Spleen (tissue), 11 donors: ENCODE measurements around the gene SHANK1. TPM values are rescaled to one million over a fixed set of nuclear protein-coding genes. Genes with fewer than 3 reads are reported as not detected.

Experiments
- DNase-seq: peaks from one replicate; pipeline ENCODE4 v3.0.0-alpha.2; 2020
- H3K27ac ChIP-seq, 8 donors: fragments of 200-600 bp; sonication (generic) in 7 of 8; 1 replicate in 4 of 8; 2 replicates in 4 of 8; pipeline versions ENCODE4 v1.5.0 to v1.8.0; 2016 to 2021; ENCODE audit warnings: inconsistent platforms in 4 of 8, mild to moderate bottlenecking in 4 of 8, moderate library complexity in 1 of 8
- H3K27me3 ChIP-seq, 7 donors: fragments of 200-600 bp; sonication (generic) in 6 of 7; replicated peaks in 1 of 7; 1 replicate in 4 of 7; 2 replicates in 3 of 7; pipeline versions ENCODE4 v1.5.0 to v1.8.0; 2016 to 2021; ENCODE audit warnings: inconsistent platforms in 3 of 7, mild to moderate bottlenecking in 1 of 7
- H3K36me3 ChIP-seq, 6 donors: fragments of 200-600 bp; sonication (generic) in 5 of 6; 1 replicate in 4 of 6; 2 replicates in 2 of 6; pipeline versions ENCODE4 v1.5.0 to v1.8.0; 2016 to 2021; ENCODE audit warnings: inconsistent platforms in 2 of 6
- H3K4me1 ChIP-seq, 6 donors: fragments of 200-600 bp; sonication (generic) in 5 of 6; 1 replicate in 3 of 6; 2 replicates in 3 of 6; pipeline versions ENCODE4 v1.5.0 to v1.8.0; 2016 to 2021; ENCODE audit warnings: inconsistent platforms in 3 of 6
- H3K4me3 ChIP-seq, 8 donors: fragments of 200-600 bp; sonication (generic) in 7 of 8; 1 replicate in 4 of 8; 2 replicates in 4 of 8; pipeline versions ENCODE4 v1.5.0 to v1.8.0; 2016 to 2021; ENCODE audit warnings: inconsistent platforms in 4 of 8, mild to moderate bottlenecking in 4 of 8, moderate library complexity in 2 of 8
- H3K9me3 ChIP-seq, 8 donors: fragments of 200-600 bp; sonication (generic) in 7 of 8; 1 replicate in 4 of 8; 2 replicates in 4 of 8; pipeline versions ENCODE4 v1.5.0 to v1.8.0; 2016 to 2021; ENCODE audit warnings: inconsistent platforms in 4 of 8
- POLR2A ChIP-seq, 3 donors: fragments of 450-650 bp; IDR thresholded peaks; one replicate each; pipeline ENCODE4 v1.5.1; 2017; ENCODE audit warnings: antibody characterized with exemption in 3 of 3, mild to moderate bottlenecking in 1 of 3
- POLR2AphosphoS5 ChIP-seq, 3 donors: sonication (generic); formaldehyde crosslinking; IDR thresholded peaks; one replicate each; pipeline ENCODE4 v1.5.1; 2017; ENCODE audit warnings: antibody characterized with exemption in 3 of 3
- WGBS, 5 donors: extraction: QIAGEN DNeasy Blood & Tissue Kit in 3 of 5; methylation state at CpG; one replicate each; pipeline versions ENCODE4 v1.1.5 to v1.1.7; 2013 to 2018; 5-methylcytosine and 5-hydroxymethylcytosine counted together
- intact Hi-C: fragments of 100-400 bp; cut with DNase I; formaldehyde crosslinking; loops from one replicate; pipeline ENCODE4 v1.15.0; 2023; ENCODE audit warnings: low total_unique reads
- polyA plus RNA-seq, 3 donors: library from polyadenylated mRNA; stranded (reverse); fragments of 200-250 nt; gene quantifications; one replicate each; pipeline ENCODE4 v1.2.1, GENCODE V29; 2013
- total RNA-seq, 7 donors: library from RNA; depleted of rRNA in 3 of 7; stranded (reverse); fragments of >200 nt in 3 of 7; fragmentation: NEBNext Ultra II Directional in 4 of 7; extraction: Animal tissue kit (Norgen Biotek cat#: 25700) in 4 of 7; gene quantifications; one replicate each; pipeline versions ENCODE4 v1.1.0 to v1.2.1, GENCODE V29; 2016 to 2021
- TF ChIP-seq, protein P1 (sequence below), 11 experiments: fragments of 200-600 bp in 7 of 11; fragments of 450-650 bp in 4 of 11; sonication (generic) in 4 of 11; IDR thresholded peaks in 8 of 11; conservative IDR thresholded peaks in 3 of 11; 1 replicate in 7 of 11; 2 replicates in 4 of 11; pipeline versions ENCODE4 v1.4.0 to v1.8.0; 2016 to 2021; ENCODE audit warnings: antibody characterized with exemption in 11 of 11, inconsistent platforms in 4 of 11, mild to moderate bottlenecking in 1 of 11
- donor health status: healthy with polysubstance abuse.
- donor health status: DM: no; HTN: no; CAD: no; lungs with moderate emphysema.
- donor health status: DM: no; HTN: no; CAD: no.
- donor health status: Bipolar disorder and iron deficiency.
- donor health status: healthy.
- donor health status: DM: no; HTN: no; CAD: no.
- donor health status: DM: yes; HTN: yes; CAD: no.

Gene SHANK1
- total and polyA plus RNA-seq, 10 donors: 0.07 to 1.8 (median 0.35) TPM; not detected in 2

DNA sequence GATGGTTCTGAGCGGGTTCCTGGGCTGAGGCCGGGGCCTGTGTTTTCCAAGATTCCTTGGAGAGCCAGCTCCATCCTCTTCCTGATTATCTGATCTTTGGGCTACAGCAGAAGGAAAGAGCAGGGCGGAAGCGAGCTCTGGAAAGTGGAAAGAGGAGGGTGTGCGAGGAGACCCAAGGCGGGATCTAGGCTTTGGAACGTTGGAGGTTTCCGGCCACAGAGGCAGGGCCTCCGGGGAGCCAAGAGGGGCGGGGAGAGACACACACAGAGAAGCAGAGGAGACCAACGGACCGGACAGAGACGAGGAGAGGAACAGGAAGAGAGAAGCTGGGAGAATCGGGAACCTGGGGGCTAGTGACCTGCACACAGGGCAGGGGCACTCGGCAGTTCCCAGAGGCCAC lies 3.5 kb upstream of the SHANK1 start, which contains the start of gene CLEC11A:
Gene CLEC11A (plus strand): TSS at position 296 of the 400 bp plus-strand sequence. CDS start 162 bp downstream, outside the sequence.
- Histone ChIP-seq H3K27ac (peak within 1 kb of the TSS in 7 of 8 donors; percentile 19 to 78 (median 69)), H3K4me3 (peak within 1 kb of the TSS; percentile 2 to 79 (median 46)), H3K4me1 (peaks cover 8 to 52% (median 33%) of the 10 kb centered on the region in 6 donors), H3K27me3 (peaks cover 0 to 100% (median 86%) of the 10 kb centered on the region in 7 donors), H3K9me3 (peaks cover 0 to 18% (median 0%) of the 10 kb centered on the region in 8 donors), H3K36me3 (no peaks in the 10 kb centered on the region)
- 17 to 24% (median 20%) methylated on average over 15 of the region's 15 CpGs for WGBS, 5 donors
- intact Hi-C loops: no loop called here
- TF ChIP-seq POLR2AphosphoS5 (IDR thresholded peaks at IDR 0.05) (peak in 2 of 3 donors; percentile 16 to 56), POLR2A (IDR thresholded peaks at IDR 0.05) (no peak)
- TF ChIP-seq, protein P1, sequence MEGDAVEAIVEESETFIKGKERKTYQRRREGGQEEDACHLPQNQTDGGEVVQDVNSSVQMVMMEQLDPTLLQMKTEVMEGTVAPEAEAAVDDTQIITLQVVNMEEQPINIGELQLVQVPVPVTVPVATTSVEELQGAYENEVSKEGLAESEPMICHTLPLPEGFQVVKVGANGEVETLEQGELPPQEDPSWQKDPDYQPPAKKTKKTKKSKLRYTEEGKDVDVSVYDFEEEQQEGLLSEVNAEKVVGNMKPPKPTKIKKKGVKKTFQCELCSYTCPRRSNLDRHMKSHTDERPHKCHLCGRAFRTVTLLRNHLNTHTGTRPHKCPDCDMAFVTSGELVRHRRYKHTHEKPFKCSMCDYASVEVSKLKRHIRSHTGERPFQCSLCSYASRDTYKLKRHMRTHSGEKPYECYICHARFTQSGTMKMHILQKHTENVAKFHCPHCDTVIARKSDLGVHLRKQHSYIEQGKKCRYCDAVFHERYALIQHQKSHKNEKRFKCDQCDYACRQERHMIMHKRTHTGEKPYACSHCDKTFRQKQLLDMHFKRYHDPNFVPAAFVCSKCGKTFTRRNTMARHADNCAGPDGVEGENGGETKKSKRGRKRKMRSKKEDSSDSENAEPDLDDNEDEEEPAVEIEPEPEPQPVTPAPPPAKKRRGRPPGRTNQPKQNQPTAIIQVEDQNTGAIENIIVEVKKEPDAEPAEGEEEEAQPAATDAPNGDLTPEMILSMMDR (IDR thresholded peaks at IDR 0.05 in 8 of 11, conservative IDR thresholded peaks at IDR 0.05 in 3 of 11): no peak
- no peak for DNase-seq

DNA sequence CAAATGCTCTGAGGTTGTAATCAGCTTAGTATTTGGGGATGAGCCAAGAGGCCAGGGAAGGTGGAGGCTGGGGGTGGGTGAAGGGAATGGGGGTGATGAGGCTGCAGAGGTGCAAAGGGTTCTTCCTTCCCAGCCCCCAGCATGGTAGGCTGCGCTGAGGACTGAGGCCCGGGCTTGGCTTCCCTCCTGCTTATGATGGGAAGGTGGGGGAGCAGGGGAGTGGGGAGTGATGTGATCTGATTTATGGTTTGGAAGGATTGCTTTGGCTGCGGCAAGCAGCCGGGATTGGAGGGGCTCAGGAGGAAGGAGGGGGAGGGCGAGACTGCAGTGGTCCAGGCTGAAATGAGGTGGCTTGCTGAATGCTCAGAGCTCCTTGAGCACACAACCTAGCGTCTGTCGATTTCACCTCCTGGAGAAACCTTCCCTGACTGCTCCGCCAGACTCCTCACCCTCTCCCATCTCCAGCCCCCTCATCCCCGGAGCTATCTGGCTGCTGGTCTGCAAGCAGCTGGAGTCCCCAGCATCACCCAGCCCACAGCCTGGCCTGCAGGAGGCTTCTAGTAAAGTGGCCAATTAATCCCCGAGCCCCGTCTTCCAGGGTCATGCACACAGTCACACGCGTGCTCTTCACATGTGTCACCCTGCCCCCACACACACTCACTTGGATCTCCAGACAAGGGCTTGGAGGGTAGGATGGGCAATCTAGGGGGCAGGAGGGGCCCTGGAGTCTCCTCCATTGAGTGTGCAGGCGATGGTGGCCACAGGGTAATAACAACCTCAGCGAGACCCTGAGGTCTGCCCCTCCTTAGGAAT lies 2.8 kb upstream of the SHANK1 start:
- 46 to 63% (median 55%) methylated on average over 14 to 15 of the region's 15 CpGs for WGBS, 5 donors
- no peak for TF ChIP-seq POLR2A (IDR thresholded peaks at IDR 0.05)
- TF ChIP-seq POLR2AphosphoS5 (IDR thresholded peaks at IDR 0.05): no peak
- TF ChIP-seq, protein P1 (IDR thresholded peaks at IDR 0.05 in 8 of 11, conservative IDR thresholded peaks at IDR 0.05 in 3 of 11): no peak
- Histone ChIP-seq H3K4me1 (peaks cover 8 to 51% (median 35%) of the 10 kb centered on the region in 6 donors), H3K27ac (peak overlapping the region in 6 of 8 donors; percentile 2 to 78 (median 58)), H3K9me3 (peaks cover 0 to 18% (median 0%) of the 10 kb centered on the region in 8 donors), H3K27me3 (peaks cover 0 to 100% (median 88%) of the 10 kb centered on the region in 7 donors), H3K4me3 (peak overlapping the region in 4 of 8 donors; percentile 47 to 79 (median 58)), H3K36me3 (no peaks in the 10 kb centered on the region)
- DNase-seq: no peak
- intact Hi-C loops: no loop called here

DNA sequence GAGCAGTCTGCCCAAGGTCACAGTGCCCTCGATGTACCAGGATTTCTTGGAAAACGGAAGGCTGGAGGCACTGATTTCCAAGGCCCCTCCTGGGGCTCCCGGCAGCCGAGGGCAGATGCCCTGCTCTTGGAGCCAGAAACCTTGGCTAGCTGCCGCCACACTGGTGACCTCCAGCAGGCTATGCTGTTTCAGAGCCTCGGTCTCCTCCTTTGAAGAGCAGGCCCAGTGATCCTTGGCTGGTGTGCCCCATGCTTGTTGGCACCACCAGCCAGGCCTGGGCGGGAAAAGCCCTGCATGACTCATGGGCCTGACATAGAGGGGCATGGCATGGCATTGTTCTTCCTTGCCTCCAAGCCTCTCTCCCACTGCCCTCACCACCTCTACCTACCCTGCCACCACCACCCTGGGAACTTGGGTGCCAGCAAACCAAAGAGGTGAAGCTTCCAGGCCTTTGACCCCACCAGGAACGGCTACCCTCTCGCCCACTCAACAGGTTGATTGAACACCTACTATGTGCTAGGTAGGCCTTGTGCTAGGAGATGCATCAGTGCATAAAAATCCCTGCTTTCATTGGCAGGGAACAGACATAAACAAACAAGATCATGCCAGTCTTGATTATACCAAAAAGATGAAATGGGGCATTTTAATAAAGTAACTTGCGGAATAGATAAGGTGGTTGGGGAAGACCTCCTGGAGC lies 2.0 kb upstream of the SHANK1 start:
- no peak for DNase-seq
- H3K27ac ChIP-seq: no peak overlapping the region
- intact Hi-C loops: no loop called here
- TF ChIP-seq, protein P1 (IDR thresholded peaks at IDR 0.05 in 8 of 11, conservative IDR thresholded peaks at IDR 0.05 in 3 of 11): no peak
- TF ChIP-seq POLR2AphosphoS5 (IDR thresholded peaks at IDR 0.05) (no peak), POLR2A (IDR thresholded peaks at IDR 0.05) (no peak)
- H3K36me3 ChIP-seq: no peaks in the 10 kb centered on the region
- H3K4me1 ChIP-seq: peaks cover 8 to 51% (median 35%) of the 10 kb centered on the region in 6 donors
- peaks cover 0 to 100% (median 93%) of the 10 kb centered on the region in 7 donors for H3K27me3 ChIP-seq
- no peak overlapping the region for H3K4me3 ChIP-seq
- peaks cover 0 to 18% (median 0%) of the 10 kb centered on the region in 8 donors for H3K9me3 ChIP-seq
- WGBS, 5 donors: 75 to 91% (median 76%) methylated on average over 6 to 10 of the region's 10 CpGs
